Measurements from ENCODE around the gene CMTR2.

Gene CMTR2

DNA sequence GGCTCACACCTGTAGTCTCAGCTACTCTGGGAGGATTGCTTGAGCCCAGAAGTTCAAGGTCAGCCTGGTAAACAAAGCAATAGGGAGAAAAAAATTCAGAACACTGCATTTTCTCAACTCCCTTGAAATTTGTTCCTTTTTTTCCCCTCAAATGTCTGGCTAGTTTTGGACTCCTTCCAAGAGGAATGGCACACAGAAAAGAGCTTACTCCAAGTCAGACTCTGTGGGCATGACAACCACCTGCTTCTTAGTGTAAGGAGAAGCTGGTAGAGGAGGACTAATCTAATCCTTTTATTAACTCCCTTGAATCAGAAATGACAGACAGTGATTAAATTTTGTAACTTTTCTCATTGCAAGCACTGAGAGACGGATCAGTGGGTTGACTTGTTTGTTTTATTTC is 30.8 kb downstream of the CMTR2 start:
- H3K9me3 ChIP-seq, result no peaks in the 10 kb centered on the region
- H3K4me3 ChIP-seq, result no peak overlapping the region
- no peaks in the 10 kb centered on the region for H3K4me1 ChIP-seq
- H3K36me3 ChIP-seq (replicated peaks), result no peaks in the 10 kb centered on the region
- peaks cover 8% of the 10 kb centered on the region for H3K27me3 ChIP-seq (ENCODE audit: low read depth)
- DNase-seq (ENCODE audit: low spot score in 2 of 2), result no peak
- in situ Hi-C loops (cut with MboI; ENCODE audit: low sequenced_read_pairs), result no loop called here

DNA sequence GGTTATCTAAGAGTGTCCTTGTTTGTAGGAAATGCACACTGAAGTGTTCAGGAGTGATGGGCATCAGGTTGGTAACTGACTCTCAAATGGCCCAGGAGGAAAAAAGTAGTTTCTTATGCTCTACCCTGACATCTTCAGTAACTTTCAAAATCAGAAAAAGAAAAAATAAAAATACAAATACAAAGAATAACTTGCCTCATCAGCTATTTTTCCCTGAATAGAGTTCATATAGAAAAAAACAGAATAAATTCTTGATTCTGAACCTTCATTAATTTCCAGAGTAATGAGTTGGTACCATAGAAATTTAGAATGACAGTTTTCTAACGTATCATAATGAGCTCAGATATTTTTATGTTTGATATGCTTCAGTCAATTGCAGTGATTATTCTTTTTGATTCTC is 31.4 kb downstream of the CMTR2 start:
- Histone ChIP-seq H3K9me3 (no peaks in the 10 kb centered on the region), H3K4me1 (no peaks in the 10 kb centered on the region), H3K27me3 (ENCODE audit: low read depth) (peaks cover 8% of the 10 kb centered on the region), H3K36me3 (replicated peaks) (no peaks in the 10 kb centered on the region), H3K4me3 (no peak overlapping the region)
- in situ Hi-C loops (cut with MboI; ENCODE audit: low sequenced_read_pairs), result no loop called here
- no peak for DNase-seq (ENCODE audit: low spot score in 2 of 2)

- H3K4me1 ChIP-seq, result no peaks in the 10 kb centered on the region
- peaks cover 8% of the 10 kb centered on the region for H3K27me3 ChIP-seq (ENCODE audit: low read depth)
- H3K9me3 ChIP-seq, result no peaks in the 10 kb centered on the region
- DNase-seq (ENCODE audit: low spot score in 2 of 2), result no peak
- in situ Hi-C loops (cut with MboI; ENCODE audit: low sequenced_read_pairs), result no loop called here
- H3K36me3 ChIP-seq (replicated peaks), result no peaks in the 10 kb centered on the region
- H3K4me3 ChIP-seq, result no peak overlapping the region
Measured at GRCh38 chr16:71255721-71256120, 33.5 kb downstream of the CMTR2 start.

- peaks cover 8% of the 10 kb centered on the region for H3K27me3 ChIP-seq (ENCODE audit: low read depth)
- no peak for DNase-seq (ENCODE audit: low spot score in 2 of 2)
- H3K36me3 ChIP-seq (replicated peaks), result no peaks in the 10 kb centered on the region
- in situ Hi-C loops (cut with MboI; ENCODE audit: low sequenced_read_pairs), result no loop called here
- H3K9me3 ChIP-seq, result no peaks in the 10 kb centered on the region
- H3K4me3 ChIP-seq, result no peak overlapping the region
- H3K4me1 ChIP-seq, result no peaks in the 10 kb centered on the region
Measured at GRCh38 chr16:71254832-71255525, 34.2 kb downstream of the CMTR2 start.

DNA sequence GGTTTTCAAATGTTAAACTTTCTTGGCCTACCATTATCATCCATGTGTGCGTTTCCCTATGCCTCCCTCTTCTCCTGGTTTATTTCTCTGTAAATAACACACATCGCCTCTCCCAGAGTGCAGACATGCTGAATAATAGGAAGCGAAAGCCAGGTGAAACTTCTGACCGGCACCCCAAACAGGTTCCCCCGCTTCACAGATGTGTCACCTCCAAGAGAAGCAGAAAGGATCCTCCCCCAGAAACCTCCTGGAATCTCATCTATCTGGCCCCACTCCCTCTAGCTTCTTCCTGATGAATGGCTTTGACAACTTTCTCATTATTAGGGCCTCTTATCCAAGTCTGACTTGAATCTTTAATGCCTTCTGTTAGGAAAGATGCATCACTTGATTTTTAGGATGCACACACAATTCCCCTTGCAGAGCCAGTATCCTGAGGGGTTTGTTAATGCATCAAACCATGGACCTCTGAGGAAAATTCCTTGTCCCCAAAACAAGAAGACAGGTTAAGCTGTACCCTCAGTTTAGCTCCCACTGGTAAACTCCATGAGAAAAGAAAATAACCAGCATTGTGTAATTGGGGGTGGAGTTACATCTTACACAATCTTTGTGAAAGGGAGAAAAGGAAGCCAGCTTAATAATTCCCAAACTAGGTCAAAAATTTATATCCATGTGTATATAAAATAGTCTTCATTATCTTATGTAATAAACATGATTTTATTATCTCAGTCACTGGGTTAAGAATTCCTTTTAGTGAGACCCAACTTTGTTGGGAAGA is 38.6 kb downstream of the CMTR2 start:
- no peak for DNase-seq (ENCODE audit: low spot score in 2 of 2)
- Histone ChIP-seq H3K36me3 (replicated peaks) (no peaks in the 10 kb centered on the region), H3K27me3 (ENCODE audit: low read depth) (no peaks in the 10 kb centered on the region; the same call in 1 of the 2 replicates), H3K4me1 (no peaks in the 10 kb centered on the region), H3K9me3 (no peaks in the 10 kb centered on the region), H3K4me3 (no peak overlapping the region)
- in situ Hi-C loops (cut with MboI; ENCODE audit: low sequenced_read_pairs), result no loop called here

DNA sequence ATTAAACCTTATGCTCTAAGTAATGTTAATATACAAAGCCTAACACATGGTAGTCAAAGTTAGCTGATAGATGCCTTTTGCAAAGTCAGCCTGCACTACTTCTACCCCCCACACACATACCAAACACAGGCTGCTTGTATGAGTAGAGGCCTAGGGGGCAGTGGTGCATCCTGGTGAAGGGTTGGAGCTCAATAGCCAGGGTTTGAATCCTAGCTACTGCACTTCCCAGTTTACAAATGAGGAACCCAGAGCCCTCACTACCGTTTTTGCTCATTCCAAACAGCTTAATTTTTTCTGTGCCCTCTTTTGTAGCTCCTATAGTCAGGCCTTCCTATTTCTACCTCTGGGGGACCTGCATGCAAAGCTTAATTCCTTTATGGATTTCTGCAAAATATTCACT is 39.8 kb downstream of the CMTR2 start:
- in situ Hi-C loops (cut with MboI; ENCODE audit: low sequenced_read_pairs), result no loop called here
- Histone ChIP-seq H3K4me1 (no peaks in the 10 kb centered on the region), H3K9me3 (no peaks in the 10 kb centered on the region), H3K27me3 (ENCODE audit: low read depth) (peaks cover 3% of the 10 kb centered on the region), H3K36me3 (replicated peaks) (no peaks in the 10 kb centered on the region), H3K4me3 (no peak overlapping the region)
- no peak for DNase-seq (ENCODE audit: low spot score in 2 of 2)

DNA sequence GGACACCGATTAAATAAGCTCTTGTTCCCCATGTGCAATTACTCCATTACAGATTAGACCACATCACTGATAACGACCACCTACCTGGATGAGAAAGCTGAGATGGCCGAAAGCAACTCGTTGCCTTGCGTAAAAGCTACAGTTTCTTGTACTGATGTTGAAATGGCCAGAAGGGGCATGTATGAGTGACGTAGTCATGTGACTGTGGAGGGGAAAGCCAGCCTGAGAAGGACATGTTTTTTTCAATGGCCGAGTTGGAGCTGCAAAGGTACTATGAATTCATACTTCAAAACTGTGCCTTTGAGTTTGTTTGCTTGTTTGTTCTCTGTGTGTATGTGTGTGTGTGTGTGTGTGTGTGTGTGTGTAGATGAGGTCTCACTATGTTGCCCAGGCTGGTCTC is 41.7 kb downstream of the CMTR2 start:
- in situ Hi-C loops (cut with MboI; ENCODE audit: low sequenced_read_pairs), result no loop called here
- H3K9me3 ChIP-seq, result no peaks in the 10 kb centered on the region
- H3K36me3 ChIP-seq (replicated peaks), result no peaks in the 10 kb centered on the region
- H3K4me1 ChIP-seq, result no peaks in the 10 kb centered on the region
- no peak for DNase-seq (ENCODE audit: low spot score in 2 of 2)
- no peak overlapping the region for H3K4me3 ChIP-seq
- H3K27me3 ChIP-seq (ENCODE audit: low read depth), result peaks cover 5% of the 10 kb centered on the region

GRCh38 chr16:71246309-71246708 is 42.9 kb downstream of the CMTR2 start:
- in situ Hi-C loops (cut with MboI; ENCODE audit: low sequenced_read_pairs), result no loop called here
- Histone ChIP-seq H3K27me3 (ENCODE audit: low read depth) (peaks cover 5% of the 10 kb centered on the region), H3K4me1 (no peaks in the 10 kb centered on the region), H3K4me3 (no peak overlapping the region), H3K36me3 (replicated peaks) (no peaks in the 10 kb centered on the region), H3K9me3 (no peaks in the 10 kb centered on the region)
- DNase-seq (ENCODE audit: low spot score in 2 of 2), result no peak

- Histone ChIP-seq H3K4me1 (no peaks in the 10 kb centered on the region), H3K36me3 (replicated peaks) (no peaks in the 10 kb centered on the region), H3K27me3 (ENCODE audit: low read depth) (peaks cover 5% of the 10 kb centered on the region), H3K4me3 (no peak overlapping the region), H3K9me3 (no peaks in the 10 kb centered on the region)
- in situ Hi-C loops (cut with MboI; ENCODE audit: low sequenced_read_pairs), result no loop called here
- DNase-seq (ENCODE audit: low spot score in 2 of 2), result no peak
Measured at GRCh38 chr16:71244521-71244920, 44.7 kb downstream of the CMTR2 start.

DNA sequence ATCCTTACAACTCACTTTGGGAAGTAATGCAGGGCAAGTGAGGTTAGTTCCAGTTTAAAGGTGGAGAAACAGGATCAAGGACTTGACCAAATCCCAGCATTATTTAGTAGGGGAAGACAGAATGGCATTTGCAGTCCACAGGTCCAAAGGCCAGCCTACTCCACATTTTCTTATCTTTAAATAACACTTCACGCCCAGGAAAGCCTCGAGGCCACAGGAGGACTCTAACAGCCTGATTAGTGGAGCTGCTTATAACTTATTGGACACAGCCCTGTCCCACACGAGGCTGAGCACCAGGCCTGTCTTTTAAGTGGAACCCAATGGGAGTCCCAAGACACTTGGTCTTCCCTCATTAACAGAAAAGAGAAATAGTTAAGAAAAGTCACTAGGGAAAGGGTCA is 46.6 kb downstream of the CMTR2 start:
- H3K4me3 ChIP-seq, result no peak overlapping the region
- H3K36me3 ChIP-seq (replicated peaks), result no peaks in the 10 kb centered on the region
- no peaks in the 10 kb centered on the region for H3K9me3 ChIP-seq
- peaks cover 5% of the 10 kb centered on the region for H3K27me3 ChIP-seq (ENCODE audit: low read depth)
- no peaks in the 10 kb centered on the region for H3K4me1 ChIP-seq
- in situ Hi-C loops (cut with MboI; ENCODE audit: low sequenced_read_pairs), result no loop called here
- no peak for DNase-seq (ENCODE audit: low spot score in 2 of 2)

- Histone ChIP-seq H3K4me1 (no peaks in the 10 kb centered on the region), H3K4me3 (no peak overlapping the region), H3K9me3 (no peaks in the 10 kb centered on the region), H3K36me3 (replicated peaks) (no peaks in the 10 kb centered on the region), H3K27me3 (ENCODE audit: low read depth) (peaks cover 5% of the 10 kb centered on the region)
- in situ Hi-C loops (cut with MboI; ENCODE audit: low sequenced_read_pairs), result no loop called here
- DNase-seq (ENCODE audit: low spot score in 2 of 2), result no peak
Measured at GRCh38 chr16:71242036-71242435, 47.2 kb downstream of the CMTR2 start.
